Renal pelvis (tissue), 4 donors: ENCODE measurements around the gene LITAF. TPM values are rescaled to one million over a fixed set of nuclear protein-coding genes. Genes with fewer than 3 reads are reported as not detected.
"Not testable (repeated sequence)": the region's sequence is repeated elsewhere in the genome, so short reads cannot be mapped to it uniquely, and the experiment has no call there.

Source experiments
- DNase-seq: peaks from one replicate; pipeline ENCODE4 v3.0.0-alpha.2; 2013
- polyA plus RNA-seq, 3 donors: library from polyadenylated mRNA; unstranded; fragments of 120-200 nt; gene quantifications; one replicate each; pipeline ENCODE4 v1.2.1, GENCODE V29; 2013; ENCODE audit not compliant: insufficient read length in 3 of 3

The LITAF gene
- polyA plus RNA-seq, 3 donors: 99.4 to 104 (median 103) TPM

- DNase-seq: no peak
Measured at GRCh38 chr16:11529285-11529684, 57.4 kb downstream of the LITAF start.

GRCh38 chr16:11528053-11528452 lies 58.7 kb downstream of the LITAF start:
- DNase-seq: no peak

GRCh38 chr16:11526655-11527350 lies 59.9 kb downstream of the LITAF start:
- DNase-seq: no peak

GRCh38 chr16:11524098-11524760 lies 62.5 kb downstream of the LITAF start:
- no peak for DNase-seq

GRCh38 chr16:11521055-11521454 lies 65.7 kb downstream of the LITAF start:
- no peak for DNase-seq

GRCh38 chr16:11520442-11520841 lies 66.3 kb downstream of the LITAF start:
- DNase-seq: no peak

GRCh38 chr16:11517961-11518360 lies 68.8 kb downstream of the LITAF start:
- no peak for DNase-seq

GRCh38 chr16:11515540-11516430 lies 70.9 kb downstream of the LITAF start:
- DNase-seq: no peak

GRCh38 chr16:11514283-11514682 lies 72.4 kb downstream of the LITAF start:
- no peak for DNase-seq

- not testable (repeated sequence) for DNase-seq
Measured at GRCh38 chr16:11513366-11513765, 73.4 kb downstream of the LITAF start.

- DNase-seq: no peak
Measured at GRCh38 chr16:11511801-11512200, 74.9 kb downstream of the LITAF start.

- DNase-seq: no peak
Measured at GRCh38 chr16:11511328-11511727, 75.4 kb downstream of the LITAF start.

GRCh38 chr16:11510178-11510973 lies 76.3 kb downstream of the LITAF start:
- no peak for DNase-seq

GRCh38 chr16:11507991-11508390 lies 78.7 kb downstream of the LITAF start:
- DNase-seq: no peak

GRCh38 chr16:11507350-11507749 lies 79.4 kb downstream of the LITAF start:
- DNase-seq: no peak

- DNase-seq: no peak
Measured at GRCh38 chr16:11506741-11507305, 79.9 kb downstream of the LITAF start.

- not testable (repeated sequence) for DNase-seq
Measured at GRCh38 chr16:11504261-11504660, 82.5 kb downstream of the LITAF start.

GRCh38 chr16:11503566-11503965 lies 83.2 kb downstream of the LITAF start:
- DNase-seq: no peak

GRCh38 chr16:11502239-11502638 lies 84.5 kb downstream of the LITAF start:
- no peak for DNase-seq

GRCh38 chr16:11501632-11502031 lies 85.1 kb downstream of the LITAF start:
- DNase-seq: no peak

GRCh38 chr16:11500700-11501346 lies 85.9 kb downstream of the LITAF start:
- DNase-seq: no peak
